Measurements from ENCODE around the gene C14orf39. TPM values are rescaled to one million over a fixed set of nuclear protein-coding genes. Genes with fewer than 3 reads are reported as not detected.

Gene C14orf39
- total and polyA plus RNA-seq, 12 donors: 0.24 to 0.91 (median 0.40) TPM; not detected in 7

GRCh38 chr14:60514741-60515491 is 29.1 kb upstream of the C14orf39 start:
- peaks cover 72% of the 10 kb centered on the region for H3K27me3 ChIP-seq

GRCh38 chr14:60514378-60514740 is 28.5 kb upstream of the C14orf39 start:
- peaks cover 78% of the 10 kb centered on the region for H3K27me3 ChIP-seq
- TF ChIP-seq CTCF (IDR thresholded peaks at IDR 0.05): no peak
- no peak for TF ChIP-seq POLR2A (IDR thresholded peaks at IDR 0.05)
- WGBS, 4 donors: 7 to 9% (median 8%) methylated on average over 10 of the region's 10 CpGs

More at GRCh38 chr14:60514741-60515491, 29.1 kb upstream of the C14orf39 start:
- peak overlapping the region in 1 of 4 donors; percentile 50 for H3K4me3 ChIP-seq
- peak in 2 of 7 donors; percentile 14 to 17 for DNase-seq
- H3K36me3 ChIP-seq (replicated peaks in 1 of 2): no peaks in the 10 kb centered on the region
- intact Hi-C loops (cut with DNase I): no loop called here
- peaks cover 8 to 22% of the 10 kb centered on the region in 2 donors for H3K4me1 ChIP-seq (replicated peaks in 1 of 2)
- WGBS, 4 donors: 2 to 6% (median 3%) methylated on average over 18 to 79 of the region's 79 CpGs
- no peak for TF ChIP-seq POLR2A (IDR thresholded peaks at IDR 0.05)
- peak in 3 of 6 experiments; percentile 5 to 31 (median 20) for TF ChIP-seq CTCF (IDR thresholded peaks at IDR 0.05)
- no peak overlapping the region for H3K27ac ChIP-seq
- H3K9me3 ChIP-seq (replicated peaks in 1 of 3): no peaks in the 10 kb centered on the region

GRCh38 chr14:60512973-60513571 is 27.2 kb upstream of the C14orf39 start:
- Histone ChIP-seq H3K4me3 (no peak overlapping the region), H3K27ac (no peak overlapping the region), H3K27me3 (peaks cover 91% of the 10 kb centered on the region), H3K9me3 (replicated peaks in 1 of 3) (no peaks in the 10 kb centered on the region), H3K4me1 (replicated peaks in 1 of 2) (peaks cover 8 to 27% of the 10 kb centered on the region in 2 donors), H3K36me3 (replicated peaks in 1 of 2) (no peaks in the 10 kb centered on the region)
- no peak for DNase-seq
- 8 to 9% (median 8%) methylated on average over 6 to 7 of the region's 7 CpGs for WGBS, 4 donors
- TF ChIP-seq CTCF (IDR thresholded peaks at IDR 0.05): no peak
- no peak for TF ChIP-seq POLR2A (IDR thresholded peaks at IDR 0.05)
- intact Hi-C loops (cut with DNase I): no loop called here

More at GRCh38 chr14:60514378-60514740, 28.5 kb upstream of the C14orf39 start:
- Histone ChIP-seq H3K4me1 (replicated peaks in 1 of 2) (peaks cover 8 to 22% of the 10 kb centered on the region in 2 donors), H3K4me3 (peak overlapping the region in 1 of 4 donors; percentile 50), H3K27ac (no peak overlapping the region), H3K9me3 (replicated peaks in 1 of 3) (no peaks in the 10 kb centered on the region), H3K36me3 (replicated peaks in 1 of 2) (no peaks in the 10 kb centered on the region)
- DNase-seq: no peak
- intact Hi-C loops (cut with DNase I): no loop called here

- TF ChIP-seq CTCF (IDR thresholded peaks at IDR 0.05) (no peak), POLR2A (IDR thresholded peaks at IDR 0.05) (no peak)
- no peak overlapping the region for H3K4me3 ChIP-seq
- H3K36me3 ChIP-seq (replicated peaks in 1 of 2): no peaks in the 10 kb centered on the region
- DNase-seq: no peak
- no peak overlapping the region for H3K27ac ChIP-seq
- H3K4me1 ChIP-seq (replicated peaks in 1 of 2): peaks cover 8 to 27% of the 10 kb centered on the region in 2 donors
- no peaks in the 10 kb centered on the region for H3K9me3 ChIP-seq (replicated peaks in 1 of 3)
- peaks cover 95% of the 10 kb centered on the region for H3K27me3 ChIP-seq
- intact Hi-C loops (cut with DNase I): no loop called here
- WGBS, 4 donors: 14 to 25% (median 19%) methylated on average over 2 of the region's 2 CpGs
Observed at GRCh38 chr14:60512126-60512525, 26.3 kb upstream of the C14orf39 start.
